SK-N-SH treated with all-trans-retinoic acid at 6 μM for 48 hours (cell line): ENCODE data around the gene PHYKPL.

ENCODE experiments used
- ARNTL ChIP-seq: fragments of 450-650 bp; formaldehyde crosslinking; IDR thresholded peaks from 2 replicates; pipeline ENCODE4 v1.5.0; 2020; ENCODE audit warnings: low read depth, mild to moderate bottlenecking, moderate library complexity, borderline replicate concordance
- GLIS3 ChIP-seq: fragments of 250-450 bp; sonication (Bioruptor Pico); IDR thresholded peaks from 2 replicates; pipeline ENCODE4 v1.5.0; 2020; ENCODE audit warnings: mild to moderate bottlenecking, moderate library complexity
- OSR1 ChIP-seq: fragments of 250-450 bp; sonication (Bioruptor Pico); IDR thresholded peaks from 2 replicates; pipeline ENCODE4 v1.8.0; 2022; ENCODE audit warnings: moderate library complexity, mild to moderate bottlenecking, inconsistent platforms
- POU6F1 ChIP-seq: fragments of 250-450 bp; sonication (Bioruptor Pico); IDR thresholded peaks from 2 replicates; pipeline ENCODE4 v1.8.0; 2021; ENCODE audit warnings: low read depth, mild to moderate bottlenecking, moderate library complexity, borderline replicate concordance
- PPARA ChIP-seq: fragments of 250-450 bp; sonication (Bioruptor Pico); IDR thresholded peaks from 2 replicates; pipeline ENCODE4 v1.5.0; 2020; ENCODE audit warnings: mild to moderate bottlenecking, borderline replicate concordance
- TCF4 ChIP-seq: fragments of 250-450 bp; sonication (Bioruptor Pico); IDR thresholded peaks from 2 replicates; pipeline ENCODE4 v1.8.0; 2021; ENCODE audit warnings: mild to moderate bottlenecking, moderate library complexity, borderline replicate concordance
- ZC3H10 ChIP-seq: fragments of 250-450 bp; sonication (Bioruptor Pico); IDR thresholded peaks from 2 replicates; pipeline ENCODE4 v1.5.1; 2021; ENCODE audit warnings: mild to moderate bottlenecking, moderate library complexity
- ZFP3 ChIP-seq: fragments of 250-450 bp; sonication (Bioruptor Pico); IDR thresholded peaks from 2 replicates; pipeline ENCODE4 v1.5.0; 2020; ENCODE audit warnings: mild to moderate bottlenecking, moderate library complexity
- ZFP30 ChIP-seq: fragments of 450-650 bp; formaldehyde crosslinking; IDR thresholded peaks from 2 replicates; pipeline ENCODE4 v1.5.0; 2022; ENCODE audit warnings: mild to moderate bottlenecking, moderate library complexity
- ZNF565 ChIP-seq: fragments of 450-650 bp; formaldehyde crosslinking; conservative IDR thresholded peaks from 2 replicates; pipeline ENCODE4 v1.5.0; 2020; ENCODE audit warnings: low read depth, mild to moderate bottlenecking, moderate library complexity
- ZNF70 ChIP-seq: fragments of 450-650 bp; formaldehyde crosslinking; IDR thresholded peaks from 2 replicates; pipeline ENCODE4 v1.5.0; 2020; ENCODE audit warnings: mild to moderate bottlenecking, moderate library complexity
- ZNF8 ChIP-seq: fragments of 450-650 bp; formaldehyde crosslinking; IDR thresholded peaks from 2 replicates; pipeline ENCODE4 v1.5.0; 2020; ENCODE audit warnings: mild to moderate bottlenecking, moderate library complexity
- TF ChIP-seq, protein P1 (sequence below): fragments of 250-450 bp; sonication (Bioruptor Pico); IDR thresholded peaks from 2 replicates; pipeline ENCODE4 v1.5.1; 2021; ENCODE audit warnings: mild to moderate bottlenecking, moderate library complexity

- no peak for TF ChIP-seq ZFP30 (CRISPR knock-in tag)
- no peak for TF ChIP-seq ARNTL (CRISPR knock-in tag)
- TF ChIP-seq, protein P1, sequence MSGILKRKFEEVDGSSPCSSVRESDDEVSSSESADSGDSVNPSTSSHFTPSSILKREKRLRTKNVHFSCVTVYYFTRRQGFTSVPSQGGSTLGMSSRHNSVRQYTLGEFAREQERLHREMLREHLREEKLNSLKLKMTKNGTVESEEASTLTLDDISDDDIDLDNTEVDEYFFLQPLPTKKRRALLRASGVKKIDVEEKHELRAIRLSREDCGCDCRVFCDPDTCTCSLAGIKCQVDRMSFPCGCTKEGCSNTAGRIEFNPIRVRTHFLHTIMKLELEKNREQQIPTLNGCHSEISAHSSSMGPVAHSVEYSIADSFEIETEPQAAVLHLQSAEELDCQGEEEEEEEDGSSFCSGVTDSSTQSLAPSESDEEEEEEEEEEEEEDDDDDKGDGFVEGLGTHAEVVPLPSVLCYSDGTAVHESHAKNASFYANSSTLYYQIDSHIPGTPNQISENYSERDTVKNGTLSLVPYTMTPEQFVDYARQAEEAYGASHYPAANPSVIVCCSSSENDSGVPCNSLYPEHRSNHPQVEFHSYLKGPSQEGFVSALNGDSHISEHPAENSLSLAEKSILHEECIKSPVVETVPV = no peak
- no peak for TF ChIP-seq TCF4 (CRISPR knock-in tag)
- no peak for TF ChIP-seq ZNF565 (CRISPR knock-in tag)
- no peak for TF ChIP-seq ZC3H10
- no peak for TF ChIP-seq ZNF70
- TF ChIP-seq ZFP3 = no peak
- no peak for TF ChIP-seq OSR1
- TF ChIP-seq ZNF8 = no peak
- no peak for TF ChIP-seq GLIS3 (CRISPR knock-in tag)
- no peak for TF ChIP-seq POU6F1 (CRISPR knock-in tag)
- no peak for TF ChIP-seq PPARA (CRISPR knock-in tag)
Observed at GRCh38 chr5:178271231-178271630, 38.6 kb upstream of the PHYKPL start.
